NCI-H2029 treated with DMSO at 0.1 percent for 48 hours (cell line): Measurements from ENCODE around the gene XAGE3.
"Not testable (repeated sequence)": the region's sequence is repeated elsewhere in the genome, so short reads cannot be mapped to it uniquely, and the experiment has no call there.

Source experiments
- DNase-seq: peaks from one replicate; lab custom pipeline; 2025; lab: John Stamatoyannopoulos, UW

XAGE3 gene, protein sequence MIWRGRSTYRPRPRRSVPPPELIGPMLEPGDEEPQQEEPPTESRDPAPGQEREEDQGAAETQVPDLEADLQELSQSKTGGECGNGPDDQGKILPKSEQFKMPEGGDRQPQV

DNA sequence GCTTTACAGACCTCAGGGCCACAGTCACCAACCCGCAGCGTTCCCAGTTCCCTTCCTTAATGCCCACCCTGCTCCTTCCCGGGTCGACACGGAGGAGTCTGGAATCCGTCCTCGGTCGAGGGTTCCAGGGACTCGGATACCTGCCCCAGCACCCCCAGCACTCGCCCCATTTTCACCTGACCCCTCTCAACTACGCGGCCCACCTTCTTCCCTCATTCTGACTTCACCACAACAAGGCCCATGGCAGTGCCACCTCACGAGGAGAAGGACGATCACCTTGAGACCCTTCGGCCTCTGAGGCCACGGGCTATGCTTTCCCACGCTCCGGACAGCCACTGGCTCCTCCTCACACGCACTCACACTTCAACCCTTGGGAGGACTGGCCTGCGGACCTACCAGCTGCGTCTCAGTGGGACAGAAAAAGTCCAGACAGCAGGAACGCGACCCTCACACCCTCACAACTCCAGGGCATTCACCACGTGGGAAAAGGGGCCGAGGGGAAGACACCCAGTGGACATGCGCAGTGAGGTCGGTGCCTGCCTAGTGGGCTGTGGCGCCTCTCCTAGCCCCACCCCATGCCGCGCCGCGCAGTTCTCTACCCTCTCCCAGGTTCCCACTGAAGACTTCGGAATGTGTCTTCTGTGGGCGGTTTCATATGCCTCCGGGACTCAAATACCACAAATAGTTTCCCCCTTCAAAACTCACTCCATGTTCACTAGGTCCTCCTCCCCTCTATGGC, at the start of gene XAGE3:
Gene XAGE3, minus strand, starts transcription at position 474 of the 739 bp plus-strand sequence. CDS start 950 bp downstream, outside the sequence.
- no peak for DNase-seq

DNA sequence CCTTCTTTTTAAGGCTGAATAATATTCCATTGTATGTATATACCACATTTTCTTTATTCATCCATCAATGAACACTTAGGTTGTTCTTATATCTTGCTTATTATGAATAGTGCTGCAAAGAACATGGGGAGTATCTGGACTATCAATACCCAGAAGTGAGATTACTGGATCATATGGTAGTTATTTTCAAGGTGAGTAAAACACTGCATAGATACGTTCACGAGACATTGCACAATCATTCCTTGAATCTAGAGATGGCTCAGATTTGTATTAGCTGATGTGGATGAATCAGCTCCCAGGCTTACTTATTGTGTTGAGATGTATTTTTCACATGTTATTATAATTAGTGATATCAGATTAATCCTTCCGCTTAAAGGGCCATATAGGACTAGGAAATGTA, 46.8 kb upstream of the XAGE3 start:
- DNase-seq, result not testable (repeated sequence)

DNA sequence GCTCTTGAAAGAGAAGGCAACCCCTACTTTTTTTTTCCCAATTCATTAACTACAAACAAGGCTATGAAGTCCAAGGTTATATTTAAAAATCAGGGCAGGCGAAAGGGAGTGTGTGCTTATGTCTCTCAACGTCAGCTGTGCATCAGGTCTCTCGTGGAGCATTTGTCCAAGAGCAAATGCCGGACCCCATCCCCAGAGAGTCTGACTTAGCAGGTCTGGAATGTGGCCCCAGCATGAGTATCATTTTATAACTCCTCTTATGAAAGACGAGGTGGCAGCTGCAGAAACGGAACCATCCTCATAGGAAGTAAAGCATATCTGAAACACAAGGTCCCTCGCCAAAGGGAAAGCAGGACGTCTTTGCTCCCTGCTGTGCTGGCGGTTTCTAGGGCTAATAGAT, 45.8 kb upstream of the XAGE3 start:
- not testable (repeated sequence) for DNase-seq

DNA sequence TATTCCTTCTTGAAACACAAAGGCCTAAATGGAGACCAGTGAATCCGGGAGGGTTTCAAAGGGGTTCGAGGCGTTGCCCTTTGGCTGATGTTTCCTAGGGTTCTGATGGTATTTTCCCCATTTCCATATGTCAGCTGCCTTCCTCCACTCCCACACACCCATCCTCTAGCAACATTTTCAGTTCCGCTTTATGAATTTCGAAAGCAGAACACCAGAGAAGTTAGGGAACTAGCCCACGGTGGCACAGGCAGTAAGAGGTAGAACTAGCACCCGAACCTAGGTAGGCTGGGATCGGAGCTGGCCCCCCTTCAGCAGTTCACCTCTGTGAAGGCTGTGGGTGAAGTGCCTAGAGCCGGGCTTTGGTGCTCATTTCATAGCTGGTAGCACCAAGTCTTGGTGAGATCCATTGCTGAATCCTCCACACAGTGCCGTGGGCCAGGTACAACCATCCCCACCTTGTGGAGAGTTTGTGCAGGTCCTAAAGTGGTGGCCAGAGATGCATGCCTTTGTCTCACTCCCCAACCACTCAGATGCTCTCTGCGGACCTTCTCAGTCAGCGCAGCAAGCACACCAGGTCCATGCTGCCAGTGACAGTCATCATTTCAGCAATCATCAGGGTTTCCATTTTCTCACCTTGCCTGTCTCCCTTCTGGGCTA, 41.6 kb upstream of the XAGE3 start:
- DNase-seq, result not testable (repeated sequence)

DNA sequence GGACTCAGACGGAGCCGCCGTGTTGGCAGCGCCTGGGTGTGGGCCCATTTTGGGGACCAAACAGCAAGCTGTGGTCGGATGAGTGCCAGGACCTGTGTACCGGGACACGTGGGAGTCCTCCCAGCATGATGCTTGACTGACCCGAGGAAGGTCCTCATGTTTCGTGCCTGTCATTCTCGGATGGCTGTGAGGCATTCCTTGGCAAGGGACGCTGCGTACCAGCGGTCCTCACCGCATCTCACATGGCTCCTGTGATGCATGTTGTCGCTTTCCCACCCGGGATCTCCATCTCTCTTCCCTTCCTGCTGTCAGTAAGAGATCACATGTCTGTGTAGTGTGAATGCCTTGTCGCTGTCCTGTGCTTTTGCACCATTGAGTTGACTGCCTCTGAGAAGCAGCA, 40.0 kb upstream of the XAGE3 start:
- not testable (repeated sequence) for DNase-seq

DNA sequence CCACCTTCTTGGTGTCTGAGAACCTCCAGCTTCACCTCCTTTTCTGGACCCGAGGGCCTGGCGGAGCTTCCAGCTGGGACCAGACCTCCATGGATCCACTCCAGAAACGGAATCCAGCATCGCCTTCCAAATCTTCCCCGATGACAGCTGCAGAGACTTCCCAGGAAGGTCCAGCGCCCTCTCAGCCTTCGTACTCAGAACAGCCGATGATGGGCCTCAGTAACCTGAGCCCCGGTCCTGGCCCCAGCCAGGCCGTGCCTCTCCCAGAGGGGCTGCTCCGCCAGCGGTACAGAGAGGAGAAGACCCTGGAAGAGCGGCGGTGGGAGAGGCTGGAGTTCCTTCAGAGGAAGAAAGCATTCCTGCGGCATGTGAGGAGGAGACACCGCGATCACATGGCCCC, 39.3 kb upstream of the XAGE3 start:
- not testable (repeated sequence) for DNase-seq

DNA sequence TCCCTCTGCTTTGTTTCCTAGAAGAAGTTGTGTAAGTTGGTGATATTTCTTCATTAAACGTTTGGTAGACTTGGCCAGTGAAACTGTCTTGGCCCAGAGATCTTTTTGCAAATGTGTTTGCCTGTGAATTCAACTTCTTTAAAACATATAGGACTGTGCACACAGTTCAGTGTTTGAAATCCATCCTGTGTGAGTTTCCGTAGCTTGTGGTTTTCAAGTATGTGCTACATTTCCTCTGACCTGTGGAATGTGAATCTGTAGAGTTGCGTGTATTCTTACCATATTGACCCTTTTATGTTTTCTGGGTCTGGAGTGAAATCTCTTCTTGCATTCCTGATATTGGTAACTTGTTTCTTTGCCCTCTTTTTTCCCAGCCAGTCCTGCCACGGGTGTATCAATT, 38.2 kb upstream of the XAGE3 start:
- DNase-seq, result not testable (repeated sequence)

DNA sequence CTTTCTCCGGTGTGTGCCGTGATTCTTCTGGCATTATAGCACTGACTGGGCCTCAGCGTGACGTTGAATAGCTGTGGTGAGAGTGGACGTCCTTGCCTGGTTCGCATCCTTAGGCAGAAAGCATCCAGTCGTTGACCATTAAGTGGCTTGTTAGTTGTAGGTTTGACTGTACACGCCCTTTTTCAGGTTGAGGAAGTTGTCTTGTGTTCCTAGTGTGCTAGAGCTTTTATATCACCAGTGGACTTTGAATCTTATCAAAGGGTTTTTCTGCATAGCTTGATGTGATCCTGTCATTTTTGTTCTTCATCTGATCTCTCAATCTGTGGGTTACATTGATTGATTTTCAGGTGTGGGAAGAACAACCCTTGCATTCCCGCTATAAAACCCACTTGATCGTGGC, 37.6 kb upstream of the XAGE3 start:
- not testable (repeated sequence) for DNase-seq

DNA sequence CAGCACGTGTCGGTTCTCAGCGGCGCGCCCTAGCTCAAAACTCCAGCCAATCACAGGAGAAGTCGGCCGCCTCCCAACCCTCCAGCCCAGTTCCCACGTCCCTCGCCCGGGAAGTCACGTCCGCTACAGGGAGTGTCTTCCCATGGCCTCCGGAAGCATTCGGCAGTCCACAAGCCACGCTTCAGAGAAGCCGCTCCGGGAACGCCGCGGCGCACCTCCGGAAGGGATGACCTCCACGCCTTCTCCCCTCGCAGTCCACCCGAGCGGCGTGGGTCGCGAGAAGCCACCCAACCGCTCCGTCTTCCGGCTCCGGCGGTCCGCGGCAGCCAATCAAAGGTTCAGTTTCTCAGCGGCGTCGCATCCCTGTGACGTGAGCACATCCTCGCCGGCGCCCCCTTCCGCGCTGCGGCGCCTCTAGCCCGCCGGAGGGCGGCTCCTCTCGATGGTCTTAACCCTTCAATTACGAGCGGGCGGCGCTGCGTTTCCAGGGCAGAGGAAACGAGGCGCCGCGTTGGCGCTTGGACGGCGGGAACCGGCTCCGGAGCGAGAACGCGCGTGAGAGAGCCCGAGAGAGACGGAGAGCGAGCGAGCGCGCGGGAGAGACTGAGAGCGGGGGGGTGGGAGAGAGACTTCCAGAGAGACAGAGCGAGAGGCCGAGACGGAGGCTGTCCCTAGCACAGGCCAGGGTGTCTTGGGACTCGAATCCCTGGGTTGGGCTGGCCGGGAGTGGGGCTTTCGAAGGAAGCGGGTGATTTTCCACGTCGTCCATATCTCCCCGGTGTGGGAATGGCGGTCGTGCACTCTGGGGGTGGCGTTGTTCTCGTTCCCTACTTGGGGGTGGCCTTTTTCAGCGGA, 29.2 kb upstream of the XAGE3 start, which contains the start of gene FAM156B:
Gene FAM156B, plus strand, starts transcription at position 476 of the 855 bp plus-strand sequence. CDS start 9,896 bp downstream, outside the sequence.
- DNase-seq, result not testable (repeated sequence)

DNA sequence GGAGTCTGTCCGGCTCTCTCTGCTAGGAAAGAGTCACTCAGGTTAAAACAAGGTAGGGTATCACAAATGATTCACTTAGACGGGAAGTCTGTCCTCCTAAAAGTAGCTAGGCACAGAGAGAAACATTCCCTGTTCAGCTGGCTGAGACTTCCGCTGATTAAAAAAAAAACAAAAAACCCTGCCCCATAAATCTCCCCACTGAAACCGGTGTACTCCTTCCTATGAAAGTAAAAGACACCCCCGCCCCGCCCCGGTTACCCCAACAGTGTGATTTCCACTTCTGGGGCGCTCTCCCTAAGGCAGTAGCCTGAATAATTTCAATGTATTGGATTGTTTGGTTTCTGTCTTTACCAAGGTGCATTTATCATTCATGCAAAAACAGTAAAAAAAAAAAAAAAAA, 28.6 kb upstream of the XAGE3 start:
- DNase-seq, result not testable (repeated sequence)

DNA sequence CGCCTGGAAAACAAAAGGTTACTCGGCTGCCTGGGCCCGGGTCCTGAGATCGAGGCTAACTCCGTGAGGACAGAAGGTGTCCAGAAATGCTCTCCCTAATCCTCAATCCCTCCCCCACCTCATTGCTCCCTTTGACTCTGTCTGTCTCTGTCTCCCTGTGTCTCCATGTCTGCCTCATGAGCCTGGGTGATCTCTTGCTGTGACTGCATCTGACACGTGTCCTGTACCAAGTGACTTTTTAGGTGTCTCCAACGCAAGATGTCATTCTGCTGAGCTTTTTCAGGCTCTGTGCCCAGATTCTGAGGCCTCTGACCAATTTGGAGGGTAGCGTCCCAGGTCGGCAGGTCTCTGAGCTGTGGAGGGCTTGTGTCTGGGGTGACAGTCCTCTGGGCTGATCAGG, 20.2 kb upstream of the XAGE3 start:
- DNase-seq, result not testable (repeated sequence)

DNA sequence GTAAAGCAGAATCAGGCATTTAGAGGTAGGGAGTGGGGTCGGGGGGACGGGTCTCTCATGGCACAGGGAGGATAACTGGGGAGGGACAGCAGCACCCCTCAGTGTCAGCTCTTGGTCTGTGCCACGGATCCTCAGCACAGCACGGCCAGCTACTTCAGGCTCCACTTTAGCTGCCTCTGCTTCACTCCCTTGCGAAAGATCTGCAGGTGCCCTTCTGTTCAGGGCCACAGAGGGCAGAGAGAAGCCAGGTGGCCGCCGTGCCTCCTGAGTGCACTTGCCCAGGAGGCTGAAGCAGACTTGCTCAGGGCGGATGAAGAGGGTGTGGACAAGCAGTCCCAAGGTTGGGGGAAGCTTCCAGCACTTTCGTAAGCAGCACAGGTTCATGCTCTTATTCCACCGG, 19.6 kb upstream of the XAGE3 start:
- not testable (repeated sequence) for DNase-seq

DNA sequence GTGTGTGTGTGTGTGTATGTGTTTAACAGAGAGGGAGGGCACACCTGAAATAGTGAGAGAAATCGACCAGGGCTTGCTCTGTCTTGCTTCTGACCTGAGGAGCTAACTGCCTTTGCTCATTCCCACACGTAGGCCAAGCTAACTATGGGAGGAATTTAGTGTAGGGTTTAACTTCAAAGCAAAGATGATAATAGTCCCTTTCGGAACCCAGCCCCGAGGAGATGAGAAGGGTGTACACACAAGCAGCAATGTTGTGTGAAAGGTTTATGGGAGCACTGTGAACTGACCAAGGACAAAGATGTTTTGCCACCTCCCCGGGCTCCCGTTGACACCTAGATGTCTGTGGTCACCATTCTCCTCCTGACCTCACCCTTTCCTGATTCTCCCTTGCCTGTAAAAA, 8.5 kb upstream of the XAGE3 start:
- not testable (repeated sequence) for DNase-seq

DNA sequence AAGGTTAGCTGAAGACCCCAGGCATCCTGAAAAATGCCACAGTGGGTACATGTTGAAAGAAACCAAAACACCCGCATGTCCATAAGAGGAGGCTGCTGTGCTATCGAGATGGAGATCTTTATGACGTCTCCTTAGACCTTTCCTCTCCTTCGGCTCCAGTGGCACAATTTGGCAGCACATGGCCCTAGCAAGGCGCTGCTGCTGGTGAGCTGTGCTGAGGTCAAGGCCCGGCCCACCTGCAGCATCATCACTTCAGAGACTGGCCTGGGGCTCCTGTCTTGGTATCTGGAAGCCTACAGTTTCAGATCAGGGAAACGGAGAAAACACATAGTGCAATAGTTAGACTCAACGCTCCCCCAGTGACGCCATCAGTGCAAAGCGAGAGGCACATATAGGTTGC, 7.6 kb upstream of the XAGE3 start:
- not testable (repeated sequence) for DNase-seq

DNA sequence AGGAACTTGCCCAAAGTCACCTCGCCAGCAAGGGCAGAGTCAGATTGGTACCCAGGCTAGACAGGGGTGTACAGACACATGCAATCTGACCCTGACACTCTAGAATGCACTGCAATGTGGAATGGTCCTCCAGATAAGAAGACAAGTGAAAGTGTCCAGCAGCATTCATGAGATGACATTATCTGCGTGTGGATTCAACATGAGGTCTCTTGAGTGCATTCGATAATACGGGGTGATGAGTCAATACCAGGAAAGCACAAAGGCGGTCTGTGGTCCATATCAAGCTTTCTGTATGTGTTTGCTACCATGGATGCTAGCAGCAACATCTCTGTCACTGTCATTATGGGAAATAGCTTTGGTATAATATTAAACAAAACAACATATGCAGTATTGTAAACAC, 6.8 kb upstream of the XAGE3 start:
- no peak for DNase-seq

DNA sequence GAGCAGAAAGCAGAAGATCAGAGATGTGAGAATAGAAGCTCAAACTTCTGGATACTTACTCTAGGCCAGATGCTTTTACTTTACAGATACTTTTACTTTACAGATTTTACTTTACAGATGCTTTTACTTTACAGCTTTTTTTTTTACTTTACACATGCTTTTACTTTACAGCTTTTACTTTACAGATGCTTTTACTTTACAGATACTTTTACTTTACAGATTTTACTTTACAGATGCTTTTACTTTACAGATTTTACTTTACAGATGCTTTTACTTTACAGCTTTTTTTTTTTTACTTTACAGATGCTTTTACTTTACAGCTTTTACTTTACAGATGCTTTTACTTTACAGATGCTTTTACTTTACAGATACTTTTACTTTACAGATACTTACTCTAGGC, 5.9 kb upstream of the XAGE3 start:
- DNase-seq, result not testable (repeated sequence)

DNA sequence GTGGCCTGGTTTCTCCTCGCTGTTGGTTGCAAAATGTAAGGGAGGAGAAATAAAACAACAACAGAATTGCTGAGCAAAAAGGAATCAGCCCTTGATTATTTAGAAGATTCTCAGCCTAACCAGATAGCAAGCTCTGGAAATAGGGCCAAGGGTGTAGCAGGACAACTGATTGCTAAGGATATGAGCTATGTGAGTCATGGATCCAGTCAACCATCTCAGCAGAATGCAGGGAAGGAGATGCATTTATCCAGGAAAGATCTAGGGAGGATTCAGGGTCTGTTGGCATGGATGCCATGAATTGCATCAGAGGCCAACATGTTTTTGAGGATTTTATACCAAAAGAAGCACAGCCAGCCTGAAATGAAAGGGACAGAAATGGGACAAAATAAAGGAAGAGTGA, 2.2 kb upstream of the XAGE3 start:
- no peak for DNase-seq

DNA sequence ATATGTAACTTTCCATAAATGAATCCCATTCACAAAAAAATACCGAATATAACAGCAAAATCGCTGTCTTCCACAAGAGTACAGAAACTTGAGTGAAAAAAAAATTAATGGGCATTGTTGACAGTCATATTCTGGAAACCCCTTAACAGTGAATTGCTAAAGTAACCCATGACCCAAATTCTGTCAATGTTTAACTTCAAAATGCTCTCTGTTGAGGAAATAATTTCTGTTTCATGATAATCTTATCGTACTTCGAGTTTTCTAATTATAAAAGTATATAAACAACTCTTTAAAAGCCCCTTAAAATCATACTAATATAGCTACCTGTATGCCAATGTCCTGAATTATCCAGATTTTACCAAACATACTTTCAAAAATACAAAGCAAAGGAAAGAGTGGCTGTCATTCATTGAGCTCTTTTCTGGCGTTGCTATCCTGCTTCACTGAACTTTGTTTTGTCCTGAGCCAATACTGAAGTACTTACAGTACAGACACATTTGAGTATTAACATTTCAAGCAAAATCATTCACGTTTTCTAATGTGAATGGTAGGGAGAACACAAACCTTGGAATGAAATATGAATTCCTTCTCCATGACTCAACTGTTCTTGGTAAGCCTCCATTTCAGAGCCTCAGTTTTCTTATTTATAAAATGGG, 2.4 kb downstream of the XAGE3 start:
- no peak for DNase-seq

DNA sequence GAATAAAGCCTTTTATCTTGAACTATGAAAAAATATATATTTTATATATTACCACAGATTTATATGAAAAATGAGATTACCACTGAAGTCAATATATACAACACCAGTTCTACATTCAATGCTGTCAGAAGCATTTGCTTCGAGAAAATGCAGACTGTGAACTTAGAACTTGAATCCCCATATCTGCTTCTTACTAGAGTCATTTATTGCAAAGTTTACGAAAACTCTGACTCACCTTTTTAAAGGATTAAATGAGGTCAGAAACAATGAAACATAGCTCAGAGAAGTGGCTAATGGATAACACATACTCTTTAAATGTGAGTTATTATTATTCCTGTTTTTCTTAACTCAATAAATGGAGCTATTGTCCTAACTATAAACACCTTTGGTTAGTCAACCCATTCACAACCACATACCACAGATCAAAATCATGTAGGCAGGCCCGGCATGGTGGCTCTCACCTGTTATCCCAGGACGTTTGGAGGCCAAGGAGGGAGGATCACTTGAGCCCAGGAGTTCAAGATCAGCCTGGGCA, 10.8 kb downstream of the XAGE3 start:
- not testable (repeated sequence) for DNase-seq

DNA sequence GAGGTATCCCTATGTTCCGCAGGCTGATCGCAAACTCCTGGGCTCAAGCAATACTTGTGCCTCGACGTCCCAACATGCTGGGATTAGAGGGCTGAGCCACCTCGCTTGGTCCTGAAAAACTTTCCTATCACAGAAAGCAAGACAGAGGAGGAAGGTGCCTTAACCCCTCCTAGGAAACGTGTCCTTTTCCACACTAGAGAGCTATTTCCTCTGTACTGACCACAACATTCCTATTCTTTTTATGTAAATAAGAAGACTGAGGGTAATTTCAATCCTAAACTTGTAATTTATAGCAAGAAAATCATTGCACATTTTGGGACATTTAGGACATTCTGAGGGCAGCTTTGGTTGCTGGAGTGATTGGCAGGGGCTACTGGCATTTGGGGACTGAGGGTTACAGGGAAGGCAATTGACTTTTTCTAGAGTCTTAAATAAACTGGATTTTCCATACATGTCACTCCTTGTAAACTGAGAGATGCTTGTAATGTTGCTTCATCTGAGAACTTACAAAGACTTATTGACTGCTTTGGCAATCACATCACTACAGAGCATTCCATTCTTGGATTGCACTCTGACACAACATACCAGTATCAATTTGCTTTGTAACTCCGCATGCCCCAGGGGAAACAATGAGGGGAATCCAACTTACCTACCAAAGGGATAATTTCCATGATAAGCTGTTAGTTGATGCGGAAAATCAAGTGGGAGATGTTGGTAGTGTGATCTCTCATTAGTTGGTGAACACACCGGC, 15.6 kb downstream of the XAGE3 start:
- DNase-seq, result no peak

DNA sequence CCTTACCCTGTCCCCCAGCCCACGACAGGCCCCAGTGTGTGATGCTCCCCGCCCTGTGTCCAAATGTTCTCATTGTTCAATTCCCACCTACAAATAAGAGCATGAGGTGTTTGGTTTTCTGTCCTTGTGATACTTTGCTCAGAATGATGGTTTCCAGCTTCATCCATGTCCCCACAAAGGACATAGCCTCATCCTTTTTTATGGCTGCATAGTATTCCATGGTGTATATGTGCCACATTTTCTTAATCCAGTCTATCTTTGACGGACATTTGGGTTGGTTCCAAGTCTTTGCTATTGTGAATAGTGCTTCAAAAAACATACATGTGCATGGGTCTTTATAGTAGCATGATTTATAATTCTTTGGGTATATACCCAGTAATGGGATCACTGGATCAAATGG, 24.3 kb downstream of the XAGE3 start:
- not testable (repeated sequence) for DNase-seq
